Measurements from ENCODE around the gene PKD2L2.
"Not testable (repeated sequence)": the region's sequence is repeated elsewhere in the genome, so short reads cannot be mapped to it uniquely, and the experiment has no call there.

The PKD2L2 gene

DNA sequence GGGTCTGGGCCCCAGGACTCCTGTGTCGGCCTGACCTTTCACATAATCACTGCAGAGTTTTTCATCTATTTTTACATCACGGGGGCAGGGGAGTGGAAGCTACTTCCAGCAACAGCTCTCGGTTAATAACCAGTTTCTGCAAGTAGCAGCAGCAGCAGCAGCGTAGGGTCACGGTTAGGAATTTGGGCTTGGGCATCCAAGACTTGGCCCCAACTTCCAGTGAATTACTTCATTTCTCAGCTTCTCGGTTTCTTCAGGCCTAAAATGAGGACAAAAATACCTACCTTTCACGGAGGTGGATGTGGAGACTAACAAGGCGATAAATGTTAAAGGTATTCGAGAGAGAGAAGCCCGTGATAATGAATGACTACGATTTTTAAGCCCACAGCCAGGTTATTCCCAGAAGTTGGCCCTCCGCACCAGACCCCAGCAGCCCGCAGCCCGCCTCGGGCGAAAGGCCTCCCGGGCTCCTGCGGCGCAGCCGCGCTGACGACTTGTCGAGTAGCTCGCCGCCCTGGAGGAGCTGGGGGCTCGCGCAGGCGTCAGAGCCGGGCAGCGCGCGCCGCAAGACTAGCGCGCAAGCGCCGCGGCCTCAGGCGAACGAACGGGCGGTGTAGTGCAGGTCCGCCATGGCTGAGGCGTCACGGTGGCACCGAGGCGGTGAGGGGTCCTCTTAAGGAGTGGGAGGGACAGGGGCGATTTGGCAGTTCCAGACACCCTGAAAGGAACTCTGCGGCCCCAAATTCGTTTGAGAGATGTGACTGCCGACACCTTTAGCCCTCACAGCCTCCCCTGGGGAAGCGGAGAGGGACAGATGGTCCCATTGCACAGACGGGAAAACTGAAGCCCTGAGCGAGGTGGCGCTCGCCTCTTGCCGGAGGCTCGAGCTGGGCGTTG lies at the start of gene PKD2L2:
Gene PKD2L2 (plus strand): TSS at position 595 of the 897 bp plus-strand sequence. CDS start 35 bp downstream, at position 630.
- peak; percentile 40 for DNase-seq

DNA sequence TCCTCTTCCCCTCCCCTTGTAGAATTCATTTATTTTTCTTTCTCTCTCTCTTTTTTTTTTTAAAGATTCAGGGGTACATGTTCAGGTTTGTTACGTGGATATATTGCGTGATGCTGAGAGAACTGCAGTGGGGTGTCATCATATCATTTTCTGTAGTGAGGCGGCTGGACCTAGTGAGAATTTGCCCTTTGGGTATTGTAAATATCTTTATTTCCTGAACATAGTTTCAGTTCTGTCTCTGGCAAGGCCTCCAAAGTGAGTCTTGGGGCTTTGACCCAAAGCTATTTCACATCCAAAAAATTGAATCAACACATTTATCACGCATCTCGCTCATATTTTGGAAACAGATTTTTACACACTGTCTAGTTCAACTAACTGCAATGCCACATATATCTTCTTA lies 47.0 kb upstream of the PKD2L2 start:
- DNase-seq = no peak

DNA sequence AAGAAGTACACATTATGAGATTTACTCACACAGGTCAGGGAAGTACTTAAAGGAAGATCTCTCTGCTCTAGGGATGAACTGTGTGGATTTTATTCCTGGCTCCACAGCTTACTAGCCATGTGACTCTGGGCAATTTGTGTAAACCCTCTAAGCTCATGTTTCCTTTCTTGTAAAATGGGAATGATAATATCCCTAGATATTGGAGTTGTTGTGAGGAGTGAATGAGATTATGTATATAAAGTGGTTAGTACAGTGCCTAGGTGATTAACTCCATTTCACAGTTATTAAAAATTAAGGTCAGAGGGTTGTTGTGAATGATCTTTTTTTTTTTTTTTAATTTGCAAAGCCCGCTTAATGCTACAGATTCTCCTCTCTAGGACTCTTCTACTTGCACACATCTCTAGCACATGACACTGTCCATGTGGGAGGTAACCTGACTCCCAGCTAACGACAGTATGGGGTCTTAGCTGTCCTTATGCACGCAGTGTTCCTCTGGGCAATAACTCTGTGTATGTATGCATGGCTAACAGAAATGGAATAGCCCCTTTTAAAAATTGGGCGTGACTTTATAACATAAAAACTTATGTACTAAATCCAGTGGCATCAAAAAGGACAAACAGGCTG lies 45.5 kb upstream of the PKD2L2 start:
- no peak for DNase-seq

DNA sequence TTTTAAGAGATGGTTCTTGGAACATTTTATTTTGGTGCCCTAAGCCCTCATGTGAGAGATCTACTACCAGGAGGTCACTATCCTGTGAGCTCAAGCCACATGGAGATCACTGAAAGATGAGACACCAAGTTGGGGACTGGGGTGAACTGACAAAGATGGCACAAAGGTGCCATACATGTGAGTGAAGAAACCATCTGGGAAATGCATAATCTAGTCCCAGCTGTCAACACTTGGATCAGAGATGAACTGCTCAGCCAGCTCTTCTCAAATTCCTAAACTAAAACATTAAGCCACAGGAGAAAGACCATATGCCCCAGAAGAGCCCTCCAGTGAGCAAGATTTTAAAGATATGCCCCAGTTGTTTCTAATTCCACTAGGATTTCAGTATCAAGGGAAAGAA lies 43.8 kb upstream of the PKD2L2 start:
- DNase-seq = no peak

DNA sequence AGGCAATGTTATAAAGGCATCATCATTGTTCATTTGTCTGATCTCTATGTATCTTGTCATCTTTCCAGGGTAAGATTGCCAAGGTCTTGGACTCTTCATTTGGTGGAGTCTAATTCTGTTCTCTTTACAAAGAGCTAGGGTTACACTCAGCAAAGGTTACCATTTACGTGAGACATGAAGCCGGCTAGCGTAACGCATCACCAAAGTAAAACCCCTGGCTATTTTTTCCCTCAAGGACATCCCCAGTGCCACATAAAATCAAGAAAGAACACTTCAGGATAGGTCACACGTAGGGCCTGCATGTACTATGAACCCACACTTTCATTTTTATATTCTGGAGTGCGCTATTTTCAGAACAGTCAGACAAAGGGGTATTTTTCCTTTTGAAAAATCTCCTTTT lies 41.6 kb upstream of the PKD2L2 start:
- DNase-seq = no peak

DNA sequence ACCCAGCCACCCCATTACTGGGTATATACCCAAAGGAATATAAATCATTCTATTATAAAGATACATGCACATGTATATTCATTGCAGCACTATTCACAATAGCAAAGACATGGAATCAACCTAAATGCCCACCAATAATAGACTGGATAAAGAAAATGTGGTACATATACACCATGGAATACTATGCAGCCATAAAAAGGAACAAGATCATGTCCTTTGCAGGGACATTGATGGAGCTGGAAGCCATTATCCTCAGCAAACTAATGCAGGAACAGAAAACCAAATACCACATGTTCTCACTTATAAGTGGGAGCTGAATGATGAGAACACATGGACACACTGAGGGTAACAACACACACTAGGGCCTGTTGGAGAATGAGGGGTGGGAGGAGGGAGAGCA lies 36.1 kb upstream of the PKD2L2 start:
- not testable (repeated sequence) for DNase-seq

DNA sequence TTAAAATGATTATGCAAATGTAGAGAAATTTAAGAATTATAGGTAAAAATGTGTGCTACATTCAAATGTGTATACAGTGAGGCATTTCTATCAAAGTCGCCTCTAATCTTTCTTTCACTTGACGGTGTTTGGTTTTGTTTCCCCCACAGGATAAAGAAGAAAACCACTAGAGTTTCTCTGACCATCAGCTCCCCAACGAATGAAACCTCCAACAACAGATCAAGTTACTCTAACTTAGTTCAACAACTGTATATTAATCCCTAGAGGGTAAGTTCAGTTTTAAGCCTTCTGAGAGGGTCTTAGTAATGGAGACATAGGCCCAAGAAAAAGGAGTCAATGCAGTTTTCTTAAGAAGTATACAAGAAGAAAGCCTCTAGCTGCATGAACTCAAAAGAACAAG lies 33.1 kb upstream of the PKD2L2 start:
- no peak for DNase-seq

DNA sequence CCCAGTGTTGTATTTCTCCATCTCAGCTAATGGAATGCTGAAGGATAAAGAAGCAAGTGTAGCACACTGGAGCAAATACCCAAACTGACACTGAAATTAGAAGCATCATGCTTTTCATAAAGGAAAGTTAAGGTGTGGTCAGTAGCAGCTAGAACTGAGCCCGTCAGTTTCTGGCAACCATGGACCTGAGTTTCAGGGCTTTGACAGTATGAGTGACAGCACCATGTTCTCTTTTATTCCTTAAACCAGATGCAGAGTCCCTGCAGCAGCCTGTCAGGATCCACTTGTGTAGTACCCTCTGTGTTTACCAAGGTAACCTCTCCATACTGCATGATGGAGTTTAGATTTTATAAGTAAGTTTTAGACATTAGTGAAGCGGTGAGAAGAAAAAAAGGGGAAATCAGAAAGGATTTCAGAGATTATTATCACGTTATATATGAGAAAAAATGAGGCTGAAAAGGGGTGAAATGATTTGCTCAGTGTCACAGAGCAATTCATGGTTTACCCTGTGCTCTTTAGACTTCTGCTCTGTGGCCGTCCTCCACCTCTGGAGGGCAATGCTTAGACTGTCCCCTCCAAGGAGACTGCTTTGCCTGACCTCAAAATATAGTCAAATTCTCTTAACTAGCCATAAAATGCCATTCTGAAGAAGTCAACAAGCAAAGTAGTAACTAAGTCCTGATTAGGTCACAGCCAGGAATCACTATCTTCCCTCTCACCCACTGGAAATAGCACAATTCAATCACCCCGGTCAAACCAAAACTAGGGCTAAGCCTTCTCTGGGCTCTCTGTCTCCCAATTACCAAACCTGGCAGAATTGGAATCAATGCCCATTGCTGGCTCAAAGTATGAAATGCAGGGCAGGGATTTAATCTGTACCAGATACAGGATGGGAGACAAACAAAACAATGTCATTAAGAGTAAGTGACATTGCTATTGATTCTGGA lies 32.1 kb upstream of the PKD2L2 start:
- DNase-seq = no peak

DNA sequence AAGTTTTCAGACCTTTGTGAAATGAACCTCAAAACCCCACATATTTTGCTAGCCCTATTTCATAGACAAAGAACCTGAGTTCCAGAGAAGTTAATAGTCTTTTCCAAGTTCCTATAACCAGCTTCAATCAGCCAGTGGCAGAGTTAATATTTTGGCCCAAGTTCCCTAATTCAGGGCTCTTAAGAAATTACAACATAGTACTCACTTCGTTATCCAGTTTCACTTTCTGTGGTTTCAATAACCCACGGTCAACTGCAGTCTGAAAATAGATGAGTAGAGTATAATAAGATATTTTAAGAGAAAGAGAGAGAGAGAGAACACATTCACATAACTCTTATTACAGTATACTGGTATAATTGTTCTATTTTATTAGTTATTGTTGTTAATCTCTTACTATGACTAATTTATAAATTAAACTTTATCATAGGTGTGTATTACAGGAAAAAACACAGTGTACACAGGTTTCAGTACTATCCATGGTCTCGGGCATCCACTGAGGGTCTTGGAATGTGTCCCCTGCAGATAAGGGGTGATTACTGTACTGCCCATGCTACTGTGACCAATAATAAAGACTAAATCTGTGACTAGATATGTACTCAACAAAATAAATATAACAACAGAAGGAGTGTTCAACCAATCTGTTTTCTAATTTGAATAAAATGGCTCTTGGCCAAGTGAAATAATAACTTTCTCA lies 30.9 kb upstream of the PKD2L2 start:
- DNase-seq = no peak

DNA sequence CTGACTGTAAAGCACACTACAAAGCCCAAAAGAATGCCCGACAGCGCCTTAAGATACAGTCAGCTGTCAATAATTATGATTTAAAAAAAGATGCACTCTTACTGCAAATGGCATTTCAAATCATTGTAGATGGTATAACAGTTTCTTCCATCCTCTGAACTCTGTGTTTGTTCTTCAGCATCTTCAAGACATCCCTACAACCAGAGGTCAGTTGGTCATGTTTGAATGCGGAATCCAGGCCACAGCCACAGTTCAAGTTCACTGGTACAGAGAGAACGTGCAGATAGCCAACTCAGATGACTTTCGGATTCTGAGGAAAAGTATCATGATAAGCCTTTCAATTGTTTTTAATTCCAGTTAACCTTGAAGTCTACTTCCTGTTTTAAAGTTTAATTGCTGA lies 30.3 kb upstream of the PKD2L2 start:
- no peak for DNase-seq

DNA sequence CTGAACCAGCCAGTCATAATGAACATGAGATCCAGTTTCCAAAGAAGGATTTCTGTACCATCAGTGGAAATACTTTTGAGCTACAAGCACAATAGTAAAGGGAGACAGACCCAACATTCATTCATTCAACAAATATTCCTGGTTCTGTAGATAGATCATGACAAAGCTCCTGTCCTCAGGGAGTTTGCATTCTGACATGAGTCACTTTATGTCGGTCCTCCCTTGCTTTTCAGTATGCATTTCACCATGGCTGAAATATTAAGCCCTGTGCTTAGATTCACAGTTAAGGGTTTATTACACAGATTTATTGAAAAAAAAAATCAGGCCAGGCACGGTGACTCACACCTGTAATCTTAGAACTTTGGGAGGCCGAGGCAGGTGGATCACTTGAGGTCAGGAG lies 27.0 kb upstream of the PKD2L2 start:
- DNase-seq = no peak

DNA sequence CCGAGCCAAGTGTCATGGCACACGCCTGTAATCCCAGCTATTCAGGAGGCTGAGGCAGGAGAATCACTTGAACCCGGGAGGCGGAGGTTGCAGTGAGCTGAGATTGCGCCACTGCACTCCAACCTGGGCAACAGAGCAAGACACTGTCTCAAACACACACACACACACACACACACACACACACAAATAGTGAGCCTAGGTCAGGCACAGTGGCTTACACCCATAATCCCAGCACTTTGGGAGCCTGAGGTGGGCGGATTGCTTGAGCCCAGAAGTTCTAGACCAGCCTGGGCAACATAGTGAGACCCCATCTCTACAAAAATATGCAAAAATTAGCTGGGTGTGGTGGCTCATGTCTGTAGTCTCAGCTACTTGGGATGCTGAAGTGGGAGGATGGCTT lies 25.6 kb upstream of the PKD2L2 start:
- DNase-seq = not testable (repeated sequence)

DNA sequence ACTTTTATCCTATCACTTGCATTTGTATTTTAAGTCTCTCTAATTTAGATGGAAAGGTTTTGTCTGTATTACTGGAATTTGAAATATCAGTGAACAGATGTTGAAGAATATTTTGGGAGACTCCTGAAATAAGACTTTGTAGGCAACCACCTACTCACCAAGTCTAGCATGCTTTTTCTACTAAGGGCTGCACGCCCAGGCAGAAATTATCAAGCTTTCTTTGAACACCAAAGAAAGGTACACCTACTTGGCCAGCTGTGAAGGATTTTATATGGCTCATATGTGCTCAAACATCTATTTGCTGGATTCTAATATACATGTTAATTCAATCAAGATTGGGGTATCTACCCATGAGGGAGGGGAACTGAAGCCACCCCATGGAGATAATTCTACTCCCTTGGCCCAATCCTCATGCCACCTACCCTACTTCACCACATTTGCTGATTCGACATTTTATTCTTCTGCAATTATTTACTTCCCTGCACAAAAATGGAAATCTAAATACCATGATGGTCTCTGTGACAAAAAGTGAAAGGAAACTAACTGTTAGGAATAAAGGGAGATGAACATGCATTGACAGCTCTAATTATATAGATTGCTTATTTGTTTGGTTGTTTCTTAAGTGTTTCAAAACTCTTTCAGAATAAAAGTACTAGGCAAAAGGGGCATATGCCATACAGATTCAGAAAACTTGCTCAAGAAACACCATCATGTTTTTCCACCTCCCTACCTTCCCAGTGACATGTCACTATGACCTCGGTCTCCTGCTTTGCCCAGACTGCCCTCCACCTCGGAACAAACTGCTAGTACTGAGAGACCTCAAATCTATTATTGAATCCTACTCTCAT lies 22.5 kb upstream of the PKD2L2 start:
- no peak for DNase-seq

DNA sequence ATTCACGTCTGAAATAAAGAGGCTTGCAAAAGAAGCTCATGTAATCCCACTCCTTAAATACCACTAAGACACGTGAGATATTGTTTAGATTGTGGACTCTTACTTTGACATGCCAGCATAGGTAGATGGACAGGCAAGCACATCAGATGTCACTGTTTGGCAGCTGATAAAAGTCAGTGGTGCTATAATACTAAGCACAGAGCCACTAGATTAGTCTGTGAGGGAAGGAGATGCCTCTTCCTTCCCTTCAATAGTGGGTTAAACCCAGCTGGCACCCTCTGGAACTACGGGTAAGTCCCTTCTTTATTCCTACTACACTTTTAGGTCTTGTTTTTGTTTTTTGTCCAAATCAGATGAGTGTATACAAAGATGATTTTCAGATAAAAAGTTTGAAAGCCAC lies 21.6 kb upstream of the PKD2L2 start, which contains the start of gene MYOT:
Gene MYOT (plus strand): TSS at position 197 of the 400 bp plus-strand sequence. CDS start 2,792 bp downstream, outside the sequence.
- no peak for DNase-seq

DNA sequence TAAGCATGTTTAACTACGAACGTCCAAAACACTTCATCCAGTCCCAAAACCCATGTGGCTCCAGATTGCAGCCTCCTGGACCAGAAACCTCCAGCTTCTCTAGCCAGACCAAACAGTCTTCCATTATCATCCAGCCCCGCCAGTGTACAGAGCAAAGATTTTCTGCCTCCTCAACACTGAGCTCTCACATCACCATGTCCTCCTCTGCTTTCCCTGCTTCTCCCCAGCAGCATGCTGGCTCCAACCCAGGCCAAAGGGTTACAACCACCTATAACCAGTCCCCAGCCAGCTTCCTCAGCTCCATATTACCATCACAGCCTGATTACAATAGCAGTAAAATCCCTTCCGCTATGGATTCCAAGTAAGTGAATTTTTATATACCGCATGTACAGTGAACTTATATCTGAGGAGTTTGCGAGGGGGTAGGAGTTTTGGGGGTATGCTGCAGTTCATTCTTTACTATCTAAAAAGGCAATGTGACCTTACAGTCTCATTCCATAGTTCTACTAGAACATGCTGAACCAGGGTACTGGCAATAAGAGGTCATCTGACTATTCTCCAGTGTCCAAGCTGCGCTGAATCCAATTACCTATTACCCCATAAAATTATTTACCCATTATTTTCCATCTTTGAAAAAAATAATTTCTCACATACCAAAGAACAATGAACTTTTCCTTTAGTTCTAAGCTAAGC lies 18.5 kb upstream of the PKD2L2 start:
- no peak for DNase-seq

DNA sequence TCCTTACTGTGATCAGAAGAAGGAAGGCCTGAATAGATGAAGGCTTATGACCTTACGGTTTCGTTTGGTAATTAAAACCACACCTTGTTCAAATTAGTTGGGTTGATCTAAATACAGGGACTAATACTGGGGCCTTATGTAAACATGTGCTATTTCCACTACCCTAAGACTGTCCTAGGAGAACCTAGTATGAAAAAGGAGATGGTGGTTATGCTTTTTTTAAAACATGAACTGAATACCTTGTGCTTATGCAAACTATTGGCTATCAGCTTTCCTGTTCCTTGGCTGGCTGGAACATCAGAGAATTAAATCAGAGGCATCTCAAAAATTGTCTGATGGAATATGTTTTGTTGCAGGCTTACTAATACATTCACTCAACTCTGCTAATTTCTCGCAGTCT lies 17.7 kb upstream of the PKD2L2 start:
- DNase-seq = no peak

DNA sequence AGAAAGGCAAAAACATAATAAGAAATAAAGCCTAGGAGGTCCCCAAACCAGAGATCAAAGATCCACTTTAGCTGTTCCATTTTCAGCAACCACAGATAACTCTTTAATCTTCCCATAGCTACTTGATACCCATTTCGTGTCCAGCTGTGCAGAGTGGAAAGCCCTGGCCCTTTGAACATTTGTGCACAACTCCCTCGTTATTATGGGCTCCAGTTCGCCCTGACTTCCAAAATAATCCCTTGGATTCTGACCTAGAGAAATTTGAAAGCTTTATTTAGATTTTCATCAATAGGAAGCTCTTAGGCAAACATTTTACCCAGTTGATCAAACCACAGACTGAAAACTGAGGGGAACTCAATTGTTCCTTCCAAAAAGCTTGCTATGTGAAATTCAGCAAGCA lies 16.8 kb upstream of the PKD2L2 start:
- no peak for DNase-seq

DNA sequence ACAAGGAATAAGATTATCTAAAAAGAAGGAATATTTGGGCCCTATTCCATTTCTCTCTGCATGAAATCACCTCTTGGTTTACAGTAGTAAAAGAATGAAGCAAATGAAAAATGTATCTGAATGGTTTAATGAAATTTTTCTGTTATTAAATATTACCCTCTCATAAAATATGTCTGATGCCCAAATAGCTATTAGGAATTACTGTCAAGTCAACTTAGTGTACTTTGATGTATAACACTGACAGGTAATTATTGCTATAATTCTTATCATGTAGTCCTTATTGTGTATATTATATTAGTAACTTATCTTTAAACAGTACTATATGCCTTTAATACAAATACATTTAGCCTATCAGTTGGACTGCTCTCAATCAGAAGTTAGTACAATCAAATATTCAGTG lies 13.2 kb upstream of the PKD2L2 start:
- no peak for DNase-seq

DNA sequence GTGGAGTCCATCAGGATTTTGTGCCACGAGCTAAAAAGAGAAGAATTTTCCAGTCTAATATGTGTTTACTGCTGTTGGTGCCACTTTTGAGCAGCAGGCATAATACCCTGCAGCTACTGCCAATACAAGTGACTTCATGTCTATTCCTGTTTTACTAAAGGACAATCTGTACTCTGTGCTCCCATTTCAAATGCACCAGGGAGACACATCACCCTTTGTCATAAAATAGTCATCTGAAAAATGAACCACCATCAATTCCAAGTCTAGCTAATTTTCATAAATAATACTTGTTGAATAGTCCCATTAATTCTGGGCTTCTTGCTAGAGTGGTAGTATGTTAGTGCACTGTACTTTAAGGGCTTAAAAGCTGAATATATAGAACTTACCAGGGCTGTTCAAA lies 8.9 kb upstream of the PKD2L2 start:
- DNase-seq = no peak

DNA sequence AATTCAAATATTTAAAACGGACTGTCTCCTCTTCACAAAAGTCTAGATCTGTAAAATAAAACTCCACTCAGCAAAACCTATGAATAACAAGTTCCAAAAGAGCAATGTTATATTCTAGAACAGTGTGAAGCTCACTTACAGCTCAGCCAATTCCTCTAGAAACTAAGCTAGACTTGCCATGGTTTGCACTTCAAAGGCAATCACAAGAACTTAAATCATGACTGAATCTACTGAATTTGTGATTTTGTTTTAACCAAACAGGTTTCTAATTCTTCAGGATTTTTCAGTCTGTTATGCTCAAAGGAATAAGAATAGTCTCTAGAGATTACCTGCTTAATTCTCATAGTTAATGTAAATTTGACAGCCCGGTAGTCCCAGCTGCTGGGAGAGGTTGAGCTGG lies 1.4 kb upstream of the PKD2L2 start:
- DNase-seq = no peak

DNA sequence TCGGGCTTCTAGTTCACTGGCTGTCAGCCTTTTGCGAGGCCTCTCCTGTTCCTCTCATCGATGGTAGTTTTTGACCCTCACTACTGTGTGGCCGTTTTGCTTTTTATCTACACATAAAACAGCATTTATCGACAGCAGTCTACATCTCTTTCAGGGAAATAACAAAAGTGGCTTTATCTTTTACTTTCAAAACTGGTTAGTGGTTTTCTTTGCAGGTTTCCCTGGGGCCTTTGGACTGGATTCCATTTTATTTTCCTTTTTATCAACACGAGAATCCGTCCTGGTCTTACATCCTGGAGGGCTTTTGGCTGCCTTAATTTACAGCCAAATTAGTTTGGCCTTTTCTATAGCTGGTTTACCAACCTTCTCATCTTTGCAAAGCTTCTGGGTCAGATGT lies 793 bp upstream of the PKD2L2 start:
- no peak for DNase-seq
